ENCODE data around the gene EAF1. TPM values are rescaled to one million over a fixed set of nuclear protein-coding genes. Genes with fewer than 3 reads are reported as not detected.
A peak's percentile ranks its signal among the peaks of the same experiment; 100 is the strongest.

Gene EAF1
- total and polyA plus RNA-seq, 2 experiments from 2014 or later: 7.2 to 16.9 TPM

GRCh38 chr3:15443826-15444524 is 16.6 kb downstream of the EAF1 start:
- peaks cover 12% of the 10 kb centered on the region for H3K4me1 ChIP-seq (ENCODE audit: insufficient read depth)
- H3K36me3 ChIP-seq (ENCODE audit: low read depth): peaks cover 24% of the 10 kb centered on the region
- no peaks in the 10 kb centered on the region for H4K20me1 ChIP-seq (ENCODE audit: insufficient read depth)
- peaks cover 7% of the 10 kb centered on the region; the same call in 1 of the 2 replicates for H3K79me2 ChIP-seq (ENCODE audit: insufficient read depth)
- in situ Hi-C loops (cut with MboI): no loop called here
- H3K9me3 ChIP-seq (ENCODE audit: low read depth): no peaks in the 10 kb centered on the region
- no peak for TF ChIP-seq EZH2phosphoT487 (IDR thresholded peaks at IDR 0.05; ENCODE audit: insufficient read depth, low read depth)
- no peak for TF ChIP-seq EZH2 (IDR thresholded peaks at IDR 0.05; ENCODE audit: insufficient read depth, poor library complexity, severe bottlenecking)
- peaks cover 14% of the 10 kb centered on the region for H3F3A ChIP-seq (ENCODE audit: insufficient read depth)
- H3K9me2 ChIP-seq (ENCODE audit: insufficient read depth): no peaks in the 10 kb centered on the region
- WGBS, 2 experiments (ENCODE audit: low coverage in 1 of 2, low lambda C conversion rate in 2 of 2, missing lambda C conversion rate in 2 of 2): 86 to 97% methylated on average over 4 of the region's 4 CpGs
- peak; percentile 14 for DNase-seq
- H3K4me3 ChIP-seq: no peak overlapping the region
- no peak overlapping the region for H3K27ac ChIP-seq
- H2AFZ ChIP-seq: no peak overlapping the region
- no peak overlapping the region for H3K4me2 ChIP-seq (ENCODE audit: unreplicated experiment)
- H3K27me3 ChIP-seq (replicated peaks; ENCODE audit: insufficient read depth): no peaks in the 10 kb centered on the region
- H3K9ac ChIP-seq: no peak overlapping the region

GRCh38 chr3:15449489-15450224 is 22.3 kb downstream of the EAF1 start:
- no peak overlapping the region for H3K27ac ChIP-seq
- no peak for DNase-seq
- WGBS, 2 experiments (ENCODE audit: low coverage in 1 of 2, low lambda C conversion rate in 2 of 2, missing lambda C conversion rate in 2 of 2): 40 to 55% methylated on average over 3 of the region's 3 CpGs
- H3K9ac ChIP-seq: no peak overlapping the region
- in situ Hi-C loops (cut with MboI): no loop called here
- H3K9me3 ChIP-seq (ENCODE audit: low read depth): no peaks in the 10 kb centered on the region
- H4K20me1 ChIP-seq (ENCODE audit: insufficient read depth): no peaks in the 10 kb centered on the region
- no peaks in the 10 kb centered on the region for H3F3A ChIP-seq (ENCODE audit: insufficient read depth)
- H3K4me1 ChIP-seq (ENCODE audit: insufficient read depth): no peaks in the 10 kb centered on the region
- H3K27me3 ChIP-seq (replicated peaks; ENCODE audit: insufficient read depth): no peaks in the 10 kb centered on the region
- no peaks in the 10 kb centered on the region for H3K79me2 ChIP-seq (ENCODE audit: insufficient read depth)
- no peak overlapping the region for H3K4me2 ChIP-seq (ENCODE audit: unreplicated experiment)
- no peak for TF ChIP-seq EZH2phosphoT487 (IDR thresholded peaks at IDR 0.05; ENCODE audit: insufficient read depth, low read depth)
- no peak for TF ChIP-seq EZH2 (IDR thresholded peaks at IDR 0.05; ENCODE audit: insufficient read depth, poor library complexity, severe bottlenecking)
- no peak overlapping the region for H3K4me3 ChIP-seq
- no peak overlapping the region for H2AFZ ChIP-seq
- H3K9me2 ChIP-seq (ENCODE audit: insufficient read depth): no peaks in the 10 kb centered on the region
- no peaks in the 10 kb centered on the region for H3K36me3 ChIP-seq (ENCODE audit: low read depth)

DNA sequence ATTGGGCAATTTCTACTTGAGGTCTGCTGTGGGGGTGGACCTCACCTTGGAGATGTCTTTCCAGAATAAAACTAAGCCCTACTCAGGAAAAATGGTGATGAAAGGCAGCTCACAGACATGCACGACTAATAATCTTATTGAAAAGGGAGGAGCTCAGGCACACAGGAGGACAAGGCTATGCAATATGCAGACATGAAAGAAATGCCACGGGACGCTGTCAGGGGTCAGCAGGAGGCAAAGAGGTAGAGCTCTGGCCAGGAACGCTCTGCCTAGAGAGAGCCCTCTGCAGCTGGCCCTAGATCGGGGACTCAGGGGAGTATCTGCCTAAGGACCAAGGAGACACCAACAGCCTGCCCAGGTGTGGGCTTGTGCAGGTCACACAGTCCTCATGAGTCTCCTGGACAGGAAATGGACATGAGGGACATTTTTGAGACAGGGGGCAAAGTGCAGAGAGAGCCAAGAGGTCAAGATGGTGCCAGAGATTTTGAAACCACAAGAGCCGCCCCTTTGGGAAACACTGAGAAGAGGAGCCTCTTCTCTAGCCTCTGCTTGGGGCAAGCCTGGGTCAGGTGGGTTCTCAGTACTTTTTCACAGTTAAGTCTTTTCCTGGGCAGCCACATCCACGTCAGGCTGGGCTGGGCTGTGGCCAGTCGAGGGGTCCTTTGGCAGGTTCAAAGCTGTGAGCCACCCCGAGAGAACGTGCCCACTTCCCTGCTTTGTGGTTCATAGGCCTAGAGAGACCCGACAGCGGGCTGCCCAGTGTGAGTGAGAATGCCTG is 23.2 kb downstream of the EAF1 start:
- Histone ChIP-seq H3K79me2 (ENCODE audit: insufficient read depth) (no peaks in the 10 kb centered on the region), H3K27me3 (replicated peaks; ENCODE audit: insufficient read depth) (no peaks in the 10 kb centered on the region), H3K4me2 (ENCODE audit: unreplicated experiment) (no peak overlapping the region), H4K20me1 (ENCODE audit: insufficient read depth) (no peaks in the 10 kb centered on the region), H3K9me3 (ENCODE audit: low read depth) (no peaks in the 10 kb centered on the region), H2AFZ (no peak overlapping the region), H3K4me1 (ENCODE audit: insufficient read depth) (no peaks in the 10 kb centered on the region), H3K36me3 (ENCODE audit: low read depth) (no peaks in the 10 kb centered on the region), H3K9ac (no peak overlapping the region), H3K9me2 (ENCODE audit: insufficient read depth) (no peaks in the 10 kb centered on the region), H3K4me3 (no peak overlapping the region), H3F3A (ENCODE audit: insufficient read depth) (no peaks in the 10 kb centered on the region), H3K27ac (no peak overlapping the region)
- TF ChIP-seq EZH2 (IDR thresholded peaks at IDR 0.05; ENCODE audit: insufficient read depth, poor library complexity, severe bottlenecking) (no peak), EZH2phosphoT487 (IDR thresholded peaks at IDR 0.05; ENCODE audit: insufficient read depth, low read depth) (no peak)
- DNase-seq: no peak
- in situ Hi-C loops (cut with MboI): no loop called here
- WGBS, 2 experiments (ENCODE audit: low coverage in 1 of 2, low lambda C conversion rate in 2 of 2, missing lambda C conversion rate in 2 of 2): 73 to 78% methylated on average over 12 of the region's 12 CpGs

Measured in GM23248 (cell line).